Testis (tissue), 3 donors: ENCODE results near the gene BTN1A1. TPM values are rescaled to one million over a fixed set of nuclear protein-coding genes. Genes with fewer than 3 reads are reported as not detected.

Experiments
- DNase-seq: peaks from one replicate; pipeline ENCODE4 v3.0.0-alpha.2; 2019
- H3K27ac ChIP-seq, 2 donors: fragments of 200-600 bp; sonication (generic); one replicate each; pipeline ENCODE4 v1.5.1; 2019
- H3K27me3 ChIP-seq: fragments of 200-600 bp; sonication (generic); one replicate; pipeline ENCODE4 v1.5.1; 2019
- H3K36me3 ChIP-seq: fragments of 200-600 bp; sonication (generic); one replicate; pipeline ENCODE4 v1.5.1; 2017; ENCODE audit warnings: low read depth; ENCODE audit errors: missing control alignments
- H3K4me1 ChIP-seq: fragments of 200-600 bp; sonication (generic); one replicate; pipeline ENCODE4 v1.5.1; 2019
- H3K4me3 ChIP-seq, 2 donors: fragments of 200-600 bp; sonication (generic); one replicate each; pipeline ENCODE4 v1.5.1; 2017 to 2019
- H3K9me3 ChIP-seq: fragments of 200-600 bp; sonication (generic); one replicate; pipeline ENCODE4 v1.5.1; 2017
- CTCF ChIP-seq, 3 experiments: fragments of 450-650 bp in 2 of 3; fragments of 200-600 bp in 1 of 3; sonication (generic) in 1 of 3; IDR thresholded peaks; one replicate each; pipeline ENCODE4 v1.5.1; 2016 to 2019; ENCODE audit warnings: antibody characterized with exemption in 3 of 3, mild to moderate bottlenecking in 2 of 3, moderate library complexity in 1 of 3
- POLR2A ChIP-seq: fragments of 450-650 bp; IDR thresholded peaks from one replicate; pipeline ENCODE4 v1.6.1; 2017; ENCODE audit warnings: antibody characterized with exemption, mild to moderate bottlenecking, moderate library complexity
- WGBS, 2 donors: methylation state at CpG; one replicate each; pipeline ENCODE4 v1.1.5; 2018; 5-methylcytosine and 5-hydroxymethylcytosine counted together
- intact Hi-C: fragments of 100-400 bp; cut with DNase I; formaldehyde crosslinking; loops from one replicate; pipeline ENCODE4 v1.15.1; 2023; ENCODE audit warnings: low total_unique reads
- polyA plus RNA-seq: library from polyadenylated mRNA; stranded (reverse); fragments of 350-450 nt; fragmentation: Illumina TruSeq; extraction: RNeasy Lipid Tissue Mini Kit (QIAGEN cat#74804); gene quantifications from one replicate; pipeline ENCODE4 v1.2.3, GENCODE V29; 2014; ENCODE audit warnings: low read depth, low replicate concordance; ENCODE audit not compliant: insufficient read depth
- total RNA-seq, 2 donors: library from RNA; depleted of rRNA; stranded (reverse); fragments of >200 nt; gene quantifications; one replicate each; pipeline ENCODE4 v1.2.3, GENCODE V29; 2016

Gene BTN1A1
- total and polyA plus RNA-seq, 3 donors from 2014 or later = 0.30 to 0.31 (median 0.31) TPM

- Histone ChIP-seq H3K27me3 (no peaks in the 10 kb centered on the region), H3K4me1 (peaks cover 14% of the 10 kb centered on the region), H3K4me3 (peak overlapping the region; percentile 65 to 77), H3K27ac (peak overlapping the region; percentile 84 to 92), H3K9me3 (no peaks in the 10 kb centered on the region), H3K36me3 (no peaks in the 10 kb centered on the region)
- peak; percentile 94 for DNase-seq
- intact Hi-C loops = no loop called here
- 0 to 1% methylated on average over 22 to 28 of the region's 28 CpGs for WGBS, 2 donors
- TF ChIP-seq CTCF (IDR thresholded peaks at IDR 0.05) = no peak
- no peak for TF ChIP-seq POLR2A
Measured at GRCh38 chr6:26532699-26533531, 32.8 kb downstream of the BTN1A1 start.

- no peaks in the 10 kb centered on the region for H3K27me3 ChIP-seq
- no peak for DNase-seq
- intact Hi-C loops = no loop called here
- WGBS, 2 donors = 0% methylated on average over 1 of the region's 1 CpG
- H3K4me3 ChIP-seq = peak overlapping the region; percentile 65 to 77
- no peaks in the 10 kb centered on the region for H3K9me3 ChIP-seq
- peak overlapping the region; percentile 84 to 92 for H3K27ac ChIP-seq
- peaks cover 14% of the 10 kb centered on the region for H3K4me1 ChIP-seq
- H3K36me3 ChIP-seq = no peaks in the 10 kb centered on the region
- TF ChIP-seq CTCF (IDR thresholded peaks at IDR 0.05) (no peak), POLR2A (no peak)
Measured at GRCh38 chr6:26533532-26533931, 33.4 kb downstream of the BTN1A1 start.

- Histone ChIP-seq H3K4me3 (no peak overlapping the region), H3K27ac (no peak overlapping the region), H3K27me3 (no peaks in the 10 kb centered on the region), H3K36me3 (no peaks in the 10 kb centered on the region), H3K9me3 (no peaks in the 10 kb centered on the region), H3K4me1 (peaks cover 22% of the 10 kb centered on the region)
- intact Hi-C loops = no loop called here
- no peak for DNase-seq
- TF ChIP-seq POLR2A (no peak), CTCF (IDR thresholded peaks at IDR 0.05) (no peak)
- WGBS, 2 donors = 60 to 61% methylated on average over 6 of the region's 6 CpGs
Measured at GRCh38 chr6:26534681-26535465, 34.8 kb downstream of the BTN1A1 start.

- Histone ChIP-seq H3K27me3 (no peaks in the 10 kb centered on the region), H3K9me3 (no peaks in the 10 kb centered on the region), H3K4me1 (peaks cover 30% of the 10 kb centered on the region), H3K36me3 (no peaks in the 10 kb centered on the region), H3K4me3 (peak overlapping the region; percentile 71 to 89), H3K27ac (peak overlapping the region; percentile 92 to 96)
- peak; percentile 57 for DNase-seq
- TF ChIP-seq CTCF (IDR thresholded peaks at IDR 0.05) (no peak), POLR2A (no peak)
- intact Hi-C loops = no loop called here
- WGBS, 2 donors = 2 to 3% methylated on average over 12 of the region's 12 CpGs
Measured at GRCh38 chr6:26536571-26537159, 36.6 kb downstream of the BTN1A1 start.
